Measurements from ENCODE around the gene CMIP. TPM values are rescaled to one million over a fixed set of nuclear protein-coding genes. Genes with fewer than 3 reads are reported as not detected.

CMIP gene
- total RNA-seq, 1 donor from 2014 or later = 163 TPM

- Mint-ChIP-seq H3K4me1 (ENCODE audit: low read depth, unreplicated experiment) (peaks cover 39% of the 10 kb centered on the region), H3K36me3 (ENCODE audit: unreplicated experiment) (no peaks in the 10 kb centered on the region), H3K4me3 (ENCODE audit: unreplicated experiment) (no peak overlapping the region), H3K27ac (ENCODE audit: unreplicated experiment) (peak overlapping the region; percentile 10), H3K27me3 (ENCODE audit: unreplicated experiment) (peaks cover 24% of the 10 kb centered on the region), H3K9me3 (ENCODE audit: unreplicated experiment) (peaks cover 9% of the 10 kb centered on the region)
- no peak for TF ChIP-seq CTCF (IDR thresholded peaks at IDR 0.05; ENCODE audit: partially characterized antibody, unreplicated experiment)
- no peak for DNase-seq
Observed at GRCh38 chr16:81645925-81646324, 201.3 kb downstream of the CMIP start.

- no peak for TF ChIP-seq CTCF (IDR thresholded peaks at IDR 0.05; ENCODE audit: partially characterized antibody, unreplicated experiment)
- peaks cover 10% of the 10 kb centered on the region for H3K9me3 Mint-ChIP-seq (ENCODE audit: unreplicated experiment)
- no peak for DNase-seq
- peaks cover 39% of the 10 kb centered on the region for H3K4me1 Mint-ChIP-seq (ENCODE audit: low read depth, unreplicated experiment)
- H3K4me3 Mint-ChIP-seq (ENCODE audit: unreplicated experiment) = no peak overlapping the region
- H3K27ac Mint-ChIP-seq (ENCODE audit: unreplicated experiment) = no peak overlapping the region
- H3K27me3 Mint-ChIP-seq (ENCODE audit: unreplicated experiment) = peaks cover 24% of the 10 kb centered on the region
- no peaks in the 10 kb centered on the region for H3K36me3 Mint-ChIP-seq (ENCODE audit: unreplicated experiment)
Observed at GRCh38 chr16:81646561-81646960, 202.0 kb downstream of the CMIP start.

- Mint-ChIP-seq H3K27me3 (ENCODE audit: unreplicated experiment) (peaks cover 18% of the 10 kb centered on the region), H3K27ac (ENCODE audit: unreplicated experiment) (no peak overlapping the region), H3K4me1 (ENCODE audit: low read depth, unreplicated experiment) (peaks cover 47% of the 10 kb centered on the region), H3K9me3 (ENCODE audit: unreplicated experiment) (peaks cover 13% of the 10 kb centered on the region), H3K4me3 (ENCODE audit: unreplicated experiment) (no peak overlapping the region), H3K36me3 (ENCODE audit: unreplicated experiment) (no peaks in the 10 kb centered on the region)
- no peak for TF ChIP-seq CTCF (IDR thresholded peaks at IDR 0.05; ENCODE audit: partially characterized antibody, unreplicated experiment)
- no peak for DNase-seq
Observed at GRCh38 chr16:81647527-81647926, 202.9 kb downstream of the CMIP start.

GRCh38 chr16:81649561-81650184 is 205.1 kb downstream of the CMIP start:
- no peak for TF ChIP-seq CTCF (IDR thresholded peaks at IDR 0.05; ENCODE audit: partially characterized antibody, unreplicated experiment)
- Mint-ChIP-seq H3K4me3 (ENCODE audit: unreplicated experiment) (peak overlapping the region; percentile 3), H3K4me1 (ENCODE audit: low read depth, unreplicated experiment) (peaks cover 44% of the 10 kb centered on the region), H3K9me3 (ENCODE audit: unreplicated experiment) (peaks cover 15% of the 10 kb centered on the region), H3K27me3 (ENCODE audit: unreplicated experiment) (peaks cover 10% of the 10 kb centered on the region), H3K27ac (ENCODE audit: unreplicated experiment) (no peak overlapping the region), H3K36me3 (ENCODE audit: unreplicated experiment) (no peaks in the 10 kb centered on the region)
- no peak for DNase-seq

GRCh38 chr16:81650281-81650680 is 205.7 kb downstream of the CMIP start:
- Mint-ChIP-seq H3K27me3 (ENCODE audit: unreplicated experiment) (peaks cover 10% of the 10 kb centered on the region), H3K4me3 (ENCODE audit: unreplicated experiment) (no peak overlapping the region), H3K36me3 (ENCODE audit: unreplicated experiment) (no peaks in the 10 kb centered on the region), H3K4me1 (ENCODE audit: low read depth, unreplicated experiment) (peaks cover 45% of the 10 kb centered on the region), H3K27ac (ENCODE audit: unreplicated experiment) (peak overlapping the region; percentile 80), H3K9me3 (ENCODE audit: unreplicated experiment) (peaks cover 11% of the 10 kb centered on the region)
- no peak for DNase-seq
- no peak for TF ChIP-seq CTCF (IDR thresholded peaks at IDR 0.05; ENCODE audit: partially characterized antibody, unreplicated experiment)

Data from glutamatergic neuron (in vitro differentiated cells).